NCI-H146 treated with DMSO at 0.1 percent for 48 hours (cell line): ENCODE results near the gene CHL1.

Experiments
- DNase-seq: peaks from one replicate; lab custom pipeline; 2025; ENCODE audit not compliant: unreplicated experiment; lab: John Stamatoyannopoulos, UW

Gene CHL1

GRCh38 chr3:212432-212831, 15.9 kb downstream of the CHL1 start:
- DNase-seq: no peak

DNA sequence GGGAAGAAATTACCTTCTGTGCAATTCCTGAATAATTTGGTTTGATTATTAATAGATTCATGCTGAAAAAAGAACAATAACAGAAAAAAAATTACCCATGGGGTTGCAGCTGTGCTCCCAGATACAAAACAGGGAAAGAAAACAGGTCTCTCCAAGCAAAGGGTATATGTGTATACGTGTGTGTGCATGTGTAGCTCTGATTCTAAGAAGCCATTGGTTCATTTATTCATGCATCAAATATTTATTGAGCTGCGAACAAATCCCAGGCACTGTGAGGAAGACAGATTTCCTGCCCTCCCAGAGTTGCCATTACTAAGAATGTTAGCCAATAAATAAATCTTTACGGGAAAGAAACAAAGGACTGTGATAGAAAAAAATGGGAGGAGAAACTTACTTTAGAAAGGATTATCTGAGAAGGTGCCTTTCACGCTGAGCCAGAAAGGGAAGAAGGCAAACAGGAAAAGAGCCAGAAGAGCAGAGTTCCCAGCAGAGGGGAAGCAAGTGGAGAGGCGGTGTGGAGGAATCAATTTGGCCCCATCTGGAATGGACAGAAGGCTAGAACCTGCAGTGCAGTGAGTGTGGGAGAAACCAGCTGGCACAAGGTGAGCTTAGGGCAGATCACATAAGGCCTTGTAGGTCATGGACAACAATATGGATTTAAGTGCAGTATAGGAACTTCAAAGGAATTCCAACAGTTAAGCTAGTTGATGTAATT, 20.7 kb downstream of the CHL1 start:
- no peak for DNase-seq

GRCh38 chr3:217948-218347, 21.4 kb downstream of the CHL1 start:
- no peak for DNase-seq

- no peak for DNase-seq
Measured at GRCh38 chr3:228442-229182, 32.0 kb downstream of the CHL1 start.

GRCh38 chr3:229183-229661, 32.7 kb downstream of the CHL1 start:
- no peak for DNase-seq

- no peak for DNase-seq
Measured at GRCh38 chr3:236881-237280, 40.3 kb downstream of the CHL1 start.

- no peak for DNase-seq
Measured at GRCh38 chr3:242602-243355, 46.2 kb downstream of the CHL1 start.

GRCh38 chr3:243356-243725, 46.8 kb downstream of the CHL1 start:
- no peak for DNase-seq

DNA sequence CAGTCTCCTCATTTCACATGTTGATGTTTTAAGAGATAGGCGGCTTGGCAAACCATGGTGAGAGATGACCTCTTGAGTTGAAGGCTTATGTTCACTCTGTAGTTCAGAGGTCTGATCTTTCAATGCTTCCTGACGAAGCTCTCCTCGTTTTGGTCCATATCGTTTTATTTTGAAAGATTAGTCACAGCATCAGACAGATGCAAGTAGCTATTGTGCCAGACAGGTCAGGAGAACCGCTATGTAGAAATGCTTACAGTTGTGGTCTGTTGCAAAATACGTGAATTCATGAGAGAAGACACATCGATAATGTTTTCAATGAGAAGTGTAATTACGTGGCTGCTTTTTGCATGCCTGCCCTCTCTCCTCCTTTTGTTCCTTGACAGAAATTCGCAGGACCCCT, 47.5 kb downstream of the CHL1 start:
- DNase-seq: no peak

DNA sequence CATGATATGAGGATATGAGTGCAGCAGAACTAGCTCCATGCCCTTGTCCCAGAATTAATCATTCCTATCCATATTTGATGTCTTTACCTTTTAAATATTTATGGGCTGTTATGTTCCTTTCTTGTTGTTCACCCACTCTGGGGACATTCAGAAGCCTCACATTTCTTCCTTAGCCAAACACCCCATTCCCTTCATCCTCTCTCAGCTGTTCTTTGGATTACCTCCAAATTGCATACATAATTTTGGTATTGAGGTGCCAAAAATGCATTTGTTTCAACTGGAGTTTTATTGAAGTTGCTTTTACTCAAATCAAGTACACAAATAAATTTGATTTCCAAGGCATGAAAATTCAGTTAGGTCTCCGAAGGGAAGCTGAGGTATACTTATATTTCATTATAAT, 51.4 kb downstream of the CHL1 start:
- no peak for DNase-seq

- no peak for DNase-seq
Measured at GRCh38 chr3:248864-249520, 52.4 kb downstream of the CHL1 start.

- DNase-seq: no peak
Measured at GRCh38 chr3:249587-250262, 53.2 kb downstream of the CHL1 start.

DNA sequence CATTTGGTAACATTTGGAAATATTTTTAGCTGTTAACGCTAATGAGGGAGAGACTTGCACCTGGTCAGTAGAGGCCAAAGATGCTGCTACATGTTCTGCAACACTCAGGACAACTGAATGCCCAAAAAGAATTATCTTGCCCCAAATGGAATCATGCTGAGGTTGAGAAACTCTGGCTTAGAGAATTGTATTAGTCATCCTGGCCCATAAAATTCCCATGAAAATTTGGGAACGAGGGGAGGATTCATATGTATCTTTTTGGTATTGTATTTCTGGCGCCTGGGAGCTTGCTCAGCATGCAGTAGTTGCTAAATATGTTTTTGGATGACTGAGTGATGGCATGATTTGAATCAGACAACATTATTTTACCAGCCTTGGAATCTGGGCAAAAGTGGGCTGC, 59.9 kb downstream of the CHL1 start:
- no peak for DNase-seq

GRCh38 chr3:257826-258225, 61.3 kb downstream of the CHL1 start:
- DNase-seq: no peak

DNA sequence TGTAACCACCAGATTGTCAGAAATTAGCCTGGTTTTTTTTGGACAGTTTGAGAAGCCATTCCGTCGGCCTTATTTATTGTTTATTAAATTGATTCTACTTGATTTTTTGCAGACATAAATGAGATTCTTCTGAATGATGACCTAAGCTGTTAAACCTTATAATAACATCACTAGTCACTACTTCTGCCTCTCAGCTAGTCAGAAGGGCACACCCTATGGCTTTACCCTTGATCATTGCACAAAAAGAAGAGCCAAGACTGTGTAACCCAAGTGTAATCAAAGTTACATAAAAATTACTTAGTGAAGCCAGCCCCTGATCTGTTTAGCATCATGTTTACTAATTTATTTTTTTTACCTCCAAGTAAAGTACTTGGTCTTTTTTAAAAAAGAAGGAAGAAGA, 64.3 kb downstream of the CHL1 start:
- no peak for DNase-seq

DNA sequence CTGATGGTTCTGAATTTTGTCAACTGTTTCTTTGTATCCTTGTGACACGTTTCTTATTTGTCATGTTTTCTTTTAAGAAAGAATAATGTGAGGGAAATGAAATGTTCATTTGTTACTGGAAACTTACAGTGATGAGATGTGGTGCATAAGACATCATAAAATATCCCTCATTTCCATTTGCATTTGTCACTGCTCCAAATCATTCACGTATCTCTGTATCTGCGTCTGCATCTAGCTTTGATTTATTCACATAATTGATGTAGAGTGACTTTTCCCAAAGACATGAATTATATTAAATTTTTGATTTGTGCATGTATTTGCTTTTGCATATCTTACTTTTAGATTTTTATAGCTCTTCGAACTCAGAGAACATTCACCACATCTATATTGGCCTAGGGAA, 66.8 kb downstream of the CHL1 start:
- DNase-seq: no peak

DNA sequence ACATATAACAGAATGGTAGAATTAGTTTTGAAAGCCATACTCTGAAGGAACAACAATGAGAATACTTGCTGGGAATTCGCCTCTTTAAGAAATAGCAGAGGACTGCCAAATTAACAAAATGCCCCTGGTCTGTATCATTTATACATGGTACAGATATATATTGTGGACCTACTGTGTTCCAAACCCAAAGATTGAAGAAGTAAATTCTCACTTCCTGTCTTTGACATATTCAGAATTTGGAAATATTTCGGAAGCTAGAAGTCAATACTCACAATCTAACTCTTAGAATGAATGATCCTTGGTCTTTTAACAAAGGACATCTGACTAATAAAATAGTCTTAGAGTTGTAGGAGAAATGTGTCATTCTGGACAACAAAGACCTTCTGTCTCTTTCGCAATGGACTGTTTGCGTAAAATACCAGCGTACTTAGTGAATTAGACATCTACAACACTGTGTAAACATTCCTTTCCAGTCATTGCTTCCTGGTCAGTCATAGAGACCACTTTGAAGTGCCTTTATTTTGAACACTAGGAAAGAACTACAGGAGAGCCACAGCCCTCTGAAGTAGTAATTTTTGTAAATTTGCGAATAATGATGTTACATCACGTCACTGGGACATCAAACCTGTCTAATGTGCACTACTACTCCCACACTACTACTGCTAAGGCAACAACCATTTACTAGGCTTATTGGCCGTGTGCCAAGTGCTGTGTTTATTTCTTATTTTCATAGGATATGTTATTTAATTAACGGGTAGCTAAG, 68.0 kb downstream of the CHL1 start:
- no peak for DNase-seq

DNA sequence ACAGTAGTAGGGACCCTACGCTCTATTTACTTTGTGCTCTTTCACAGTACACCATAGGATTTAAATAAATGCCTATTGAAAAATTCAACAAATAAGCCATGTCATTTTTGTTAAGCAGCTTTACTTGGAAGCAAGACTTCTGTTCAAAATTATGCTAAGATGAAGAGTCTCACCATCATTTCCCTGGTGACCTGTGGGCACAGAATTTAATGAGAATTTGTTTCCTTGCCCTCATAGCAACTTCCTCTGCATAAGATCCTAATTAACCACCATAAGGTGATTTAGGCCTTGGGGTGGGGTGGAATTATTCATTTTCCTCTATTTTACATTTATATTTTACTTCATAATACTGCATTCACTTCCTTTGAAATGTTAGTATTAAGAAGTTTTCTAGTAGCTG, 70.5 kb downstream of the CHL1 start:
- DNase-seq: no peak

- no peak for DNase-seq
Measured at GRCh38 chr3:270688-271087, 74.1 kb downstream of the CHL1 start.

DNA sequence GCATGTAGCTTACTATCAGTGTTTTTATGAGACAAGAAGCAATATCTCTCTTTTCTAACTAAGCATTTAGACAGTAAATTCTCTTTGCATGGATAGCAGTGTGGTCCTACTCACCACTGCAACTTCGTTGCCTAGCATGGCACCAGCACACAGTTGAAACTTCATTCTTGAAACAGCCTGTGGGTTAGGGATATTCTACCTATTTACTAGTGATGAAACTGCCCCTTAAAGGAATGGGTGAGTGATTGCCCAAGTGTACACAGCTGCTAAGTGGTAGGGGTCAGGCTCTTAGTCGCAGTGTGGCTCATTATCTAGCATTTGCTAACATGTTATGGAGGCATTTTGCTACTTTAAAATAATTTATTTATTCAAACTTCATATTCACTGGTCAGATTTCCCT, 78.4 kb downstream of the CHL1 start:
- no peak for DNase-seq
